CD4-positive, CD25-positive, alpha-beta regulatory T cell (primary cell): ENCODE results near the gene SREBF2. TPM values are rescaled to one million over a fixed set of nuclear protein-coding genes. Genes with fewer than 3 reads are reported as not detected.

Experiments
- ATAC-seq, 2 donors: fragments of 150-1000 bp; cut with Tn5 transposase; one replicate each; pipeline ENCODE4 v1.10.0; 2021; ENCODE audit warnings: low read depth in 2 of 2, moderate number of reproducible peaks in 2 of 2, moderate library complexity in 1 of 2
- DNase-seq, 3 donors: peaks; one replicate each; pipeline versions ENCODE4 v3.0.0 to v3.0.0-alpha.2; 2012 to 2022; ENCODE audit warnings: mixed read lengths in 1 of 3
- H3K27ac ChIP-seq: one replicate; pipeline ENCODE4 v1.7.0; 2013; ENCODE audit warnings: mild to moderate bottlenecking, low read length; ENCODE audit not compliant: insufficient read depth, poor library complexity, severe bottlenecking
- H3K27me3 ChIP-seq: one replicate; pipeline ENCODE4 v1.7.0; 2013; ENCODE audit warnings: low read length; ENCODE audit not compliant: control insufficient read depth, insufficient read depth
- H3K36me3 ChIP-seq: one replicate; pipeline ENCODE4 v1.7.0; 2013; ENCODE audit warnings: mild to moderate bottlenecking, low read length, moderate library complexity; ENCODE audit not compliant: control insufficient read depth, insufficient read depth
- H3K4me1 ChIP-seq: 2 replicates; pipeline ENCODE4 v1.7.0; 2013; ENCODE audit warnings: mild to moderate bottlenecking, low read length; ENCODE audit not compliant: insufficient read depth, control insufficient read depth, poor library complexity, severe bottlenecking
- H3K4me3 ChIP-seq: one replicate; pipeline ENCODE4 v1.7.0; 2013; ENCODE audit warnings: low read depth, mild to moderate bottlenecking, low read length, moderate library complexity
- H3K9me3 ChIP-seq, 2 experiments: 1 replicate in 1 of 2; 2 replicates in 1 of 2; pipeline ENCODE4 v1.7.0; 2013; ENCODE audit warnings: low read length in 2 of 2, mild to moderate bottlenecking in 1 of 2, moderate library complexity in 1 of 2; ENCODE audit not compliant: control insufficient read depth in 2 of 2
- H3K27ac Mint-ChIP-seq, 3 donors: one replicate each; pipeline ENCODE4 v1.8.0; 2020 to 2022; ENCODE audit warnings: mild to moderate bottlenecking in 3 of 3, mixed read lengths in 3 of 3, moderate library complexity in 2 of 3
- H3K27me3 Mint-ChIP-seq: one replicate; pipeline ENCODE4 v1.8.0; 2022; ENCODE audit warnings: mild to moderate bottlenecking, mixed read lengths
- H3K36me3 Mint-ChIP-seq: one replicate; pipeline ENCODE4 v1.8.0; 2020; ENCODE audit warnings: mixed read lengths
- H3K4me1 Mint-ChIP-seq, 4 donors: one replicate each; pipeline ENCODE4 v1.8.0; 2020 to 2022; ENCODE audit warnings: mixed read lengths in 4 of 4, mild to moderate bottlenecking in 1 of 4
- H3K4me3 Mint-ChIP-seq, 4 donors: one replicate each; pipeline ENCODE4 v1.8.0; 2020 to 2022; ENCODE audit warnings: mild to moderate bottlenecking in 4 of 4, mixed read lengths in 4 of 4, moderate library complexity in 3 of 4
- H3K9me3 Mint-ChIP-seq, 7 donors: one replicate each; pipeline ENCODE4 v1.8.0; 2020 to 2022; ENCODE audit warnings: mixed read lengths in 7 of 7, mild to moderate bottlenecking in 3 of 7, moderate library complexity in 2 of 7
- polyA plus RNA-seq, 4 donors: library from polyadenylated mRNA; unstranded; fragments of 300-500 nt; fragmentation: Illumina TruSeq; gene quantifications; one replicate each; pipeline ENCODE4 v1.2.3, GENCODE V29; 2021
- total RNA-seq: library from RNA; stranded (reverse); gene quantifications from one replicate; pipeline ENCODE4 v1.2.3, GENCODE V29; 2022

Gene SREBF2
- total and polyA plus RNA-seq, 5 donors from 2014 or later, result 12.8 to 98.6 (median 13.8) TPM

GRCh38 chr22:41822317-41823057 is 10.4 kb upstream of the SREBF2 start:
- Histone ChIP-seq H3K9me3 (no peaks in the 10 kb centered on the region), H3K4me1 (peaks cover 3% of the 10 kb centered on the region), H3K27ac (peak overlapping the region; percentile 42), H3K4me3 (no peak overlapping the region), H3K36me3 (peaks cover 19% of the 10 kb centered on the region), H3K27me3 (no peaks in the 10 kb centered on the region)
- H3K9me3 Mint-ChIP-seq, result no peaks in the 10 kb centered on the region
- peak; percentile 80 to 86 for ATAC-seq
- peaks cover 6 to 15% (median 13%) of the 10 kb centered on the region in 4 donors for H3K4me1 Mint-ChIP-seq
- no peak overlapping the region for H3K4me3 Mint-ChIP-seq
- peak overlapping the region; percentile 53 to 90 (median 88) for H3K27ac Mint-ChIP-seq
- peaks cover 35% of the 10 kb centered on the region for H3K36me3 Mint-ChIP-seq
- no peaks in the 10 kb centered on the region for H3K27me3 Mint-ChIP-seq
- DNase-seq, result peak; percentile 32 to 77 (median 73)

GRCh38 chr22:41823797-41824196 is 9.1 kb upstream of the SREBF2 start:
- no peak overlapping the region for H3K4me3 ChIP-seq
- peaks cover 30% of the 10 kb centered on the region for H3K36me3 Mint-ChIP-seq
- H3K9me3 ChIP-seq, result no peaks in the 10 kb centered on the region
- peaks cover 6 to 15% (median 13%) of the 10 kb centered on the region in 4 donors for H3K4me1 Mint-ChIP-seq
- no peaks in the 10 kb centered on the region for H3K27me3 ChIP-seq
- H3K4me3 Mint-ChIP-seq, result no peak overlapping the region
- H3K36me3 ChIP-seq, result peaks cover 19% of the 10 kb centered on the region
- no peaks in the 10 kb centered on the region for H3K27me3 Mint-ChIP-seq
- peaks cover 3% of the 10 kb centered on the region for H3K4me1 ChIP-seq
- peak overlapping the region in 2 of 3 donors; percentile 72 to 88 for H3K27ac Mint-ChIP-seq
- no peaks in the 10 kb centered on the region for H3K9me3 Mint-ChIP-seq
- no peak for DNase-seq
- ATAC-seq, result no peak
- H3K27ac ChIP-seq, result no peak overlapping the region

- no peak for ATAC-seq
- Mint-ChIP-seq H3K9me3 (no peaks in the 10 kb centered on the region), H3K36me3 (peaks cover 19% of the 10 kb centered on the region), H3K4me1 (peaks cover 6 to 15% (median 14%) of the 10 kb centered on the region in 4 donors), H3K4me3 (peak overlapping the region in 1 of 4 donors; percentile 2), H3K27me3 (no peaks in the 10 kb centered on the region), H3K27ac (peak overlapping the region in 1 of 3 donors; percentile 88)
- no peaks in the 10 kb centered on the region for H3K27me3 ChIP-seq
- no peak overlapping the region for H3K27ac ChIP-seq
- H3K9me3 ChIP-seq, result no peaks in the 10 kb centered on the region
- peaks cover 10% of the 10 kb centered on the region for H3K36me3 ChIP-seq
- H3K4me3 ChIP-seq, result no peak overlapping the region
- DNase-seq, result no peak
- H3K4me1 ChIP-seq, result peaks cover 3% of the 10 kb centered on the region
Measured at GRCh38 chr22:41825376-41825775, 7.5 kb upstream of the SREBF2 start.

GRCh38 chr22:41826021-41826420 is 6.9 kb upstream of the SREBF2 start:
- no peak overlapping the region for H3K4me3 ChIP-seq
- ATAC-seq (no peak), DNase-seq (no peak)
- H3K27ac ChIP-seq, result no peak overlapping the region
- peaks cover 10% of the 10 kb centered on the region for H3K36me3 ChIP-seq
- Mint-ChIP-seq H3K27ac (peak overlapping the region in 2 of 3 donors; percentile 25 to 88), H3K4me3 (no peak overlapping the region), H3K4me1 (peaks cover 6 to 15% (median 12%) of the 10 kb centered on the region in 4 donors), H3K27me3 (no peaks in the 10 kb centered on the region), H3K36me3 (peaks cover 16% of the 10 kb centered on the region), H3K9me3 (no peaks in the 10 kb centered on the region)
- H3K27me3 ChIP-seq, result no peaks in the 10 kb centered on the region
- no peaks in the 10 kb centered on the region for H3K9me3 ChIP-seq
- peaks cover 3% of the 10 kb centered on the region for H3K4me1 ChIP-seq

- Histone ChIP-seq H3K36me3 (peaks cover 10% of the 10 kb centered on the region), H3K4me3 (no peak overlapping the region), H3K9me3 (no peaks in the 10 kb centered on the region), H3K27ac (no peak overlapping the region), H3K4me1 (peaks cover 3% of the 10 kb centered on the region), H3K27me3 (no peaks in the 10 kb centered on the region)
- no peak for DNase-seq
- Mint-ChIP-seq H3K4me3 (no peak overlapping the region), H3K9me3 (no peaks in the 10 kb centered on the region), H3K27ac (peak overlapping the region; percentile 31 to 85 (median 71)), H3K36me3 (peaks cover 16% of the 10 kb centered on the region), H3K4me1 (peaks cover 6 to 16% (median 13%) of the 10 kb centered on the region in 4 donors), H3K27me3 (no peaks in the 10 kb centered on the region)
- ATAC-seq, result no peak
Measured at GRCh38 chr22:41826430-41827383, 6.2 kb upstream of the SREBF2 start.

GRCh38 chr22:41827671-41828070 is 5.2 kb upstream of the SREBF2 start:
- Histone ChIP-seq H3K27me3 (no peaks in the 10 kb centered on the region), H3K4me1 (peaks cover 8% of the 10 kb centered on the region), H3K4me3 (no peak overlapping the region), H3K27ac (no peak overlapping the region), H3K9me3 (no peaks in the 10 kb centered on the region), H3K36me3 (peaks cover 8% of the 10 kb centered on the region)
- H3K36me3 Mint-ChIP-seq, result peaks cover 15% of the 10 kb centered on the region
- ATAC-seq (no peak), DNase-seq (no peak)
- no peaks in the 10 kb centered on the region for H3K27me3 Mint-ChIP-seq
- peak overlapping the region in 1 of 3 donors; percentile 85 for H3K27ac Mint-ChIP-seq
- H3K4me1 Mint-ChIP-seq, result peaks cover 3 to 21% (median 10%) of the 10 kb centered on the region in 4 donors
- H3K4me3 Mint-ChIP-seq, result no peak overlapping the region
- H3K9me3 Mint-ChIP-seq, result no peaks in the 10 kb centered on the region

GRCh38 chr22:41828516-41828915 is 4.4 kb upstream of the SREBF2 start:
- Histone ChIP-seq H3K27me3 (no peaks in the 10 kb centered on the region), H3K4me1 (peaks cover 6% of the 10 kb centered on the region), H3K4me3 (no peak overlapping the region), H3K36me3 (peaks cover 7% of the 10 kb centered on the region), H3K27ac (no peak overlapping the region), H3K9me3 (no peaks in the 10 kb centered on the region)
- peak overlapping the region; percentile 4 to 39 (median 37) for H3K27ac Mint-ChIP-seq
- no peaks in the 10 kb centered on the region for H3K9me3 Mint-ChIP-seq
- H3K4me3 Mint-ChIP-seq, result peak overlapping the region in 1 of 4 donors; percentile 11
- peaks cover 0 to 19% (median 5%) of the 10 kb centered on the region in 4 donors for H3K4me1 Mint-ChIP-seq
- H3K27me3 Mint-ChIP-seq, result no peaks in the 10 kb centered on the region
- peaks cover 12% of the 10 kb centered on the region for H3K36me3 Mint-ChIP-seq
- DNase-seq, result no peak
- ATAC-seq, result no peak
